Vagina (tissue), 2 donors: ENCODE results near the gene RTRAF.

Experiments
- CTCF ChIP-seq, 3 experiments: fragments of 450-650 bp in 2 of 3; fragments of 200-600 bp in 1 of 3; sonication (generic) in 1 of 3; IDR thresholded peaks; one replicate each; pipeline ENCODE4 v1.5.1; 2017 to 2019; ENCODE audit warnings: antibody characterized with exemption in 3 of 3, mild to moderate bottlenecking in 2 of 3, moderate library complexity in 2 of 3
- POLR2AphosphoS5 ChIP-seq, 2 donors: sonication (generic); formaldehyde crosslinking; IDR thresholded peaks; one replicate each; pipeline ENCODE4 v1.9.0; 2017; ENCODE audit warnings: antibody characterized with exemption in 2 of 2, mild to moderate bottlenecking in 2 of 2, low read depth in 1 of 2; ENCODE audit not compliant: insufficient read depth in 1 of 2

- TF ChIP-seq CTCF (IDR thresholded peaks at IDR 0.05): peak in 1 of 3 experiments; percentile 17
- no peak for TF ChIP-seq POLR2AphosphoS5 (IDR thresholded peaks at IDR 0.05; ENCODE audit: insufficient read depth in 1 of 2, low read depth in 1 of 2)
Observed at GRCh38 chr14:52043690-52044089, 54.3 kb downstream of the RTRAF start.
